ENCODE data around the gene TMED4.

- TF ChIP-seq CTCF (IDR thresholded peaks at IDR 0.05; ENCODE audit: poor library complexity, severe bottlenecking) (no peak), POLR2AphosphoS5 (IDR thresholded peaks at IDR 0.05) (no peak), TAF1 (IDR thresholded peaks at IDR 0.05; ENCODE audit: low read depth) (no peak)
Measured at GRCh38 chr7:44615149-44615611, 33.1 kb upstream of the TMED4 start.
